Ascending aorta (tissue), 2 donors: ENCODE results near the gene ATP2A3. TPM values are rescaled to one million over a fixed set of nuclear protein-coding genes. Genes with fewer than 3 reads are reported as not detected.
A peak's percentile ranks its signal among the peaks of the same experiment; 100 is the strongest.

ENCODE experiments used
- DNase-seq, 2 donors: peaks; one replicate each; pipeline ENCODE4 v3.0.0-alpha.2; 2019; ENCODE audit warnings: low spot score in 2 of 2
- H3K27ac ChIP-seq, 2 donors: fragments of 200-600 bp; sonication (generic); one replicate each; pipeline ENCODE4 v1.5.1; 2016 to 2017; ENCODE audit warnings: mild to moderate bottlenecking in 1 of 2
- H3K27me3 ChIP-seq: fragments of 200-600 bp; sonication (generic); one replicate; pipeline ENCODE4 v1.5.1; 2017
- H3K36me3 ChIP-seq, 2 donors: fragments of 200-600 bp; sonication (generic); one replicate each; pipeline ENCODE4 v1.5.1; 2016
- H3K4me1 ChIP-seq, 2 donors: fragments of 200-600 bp; sonication (generic); one replicate each; pipeline ENCODE4 v1.5.1; 2016 to 2017; ENCODE audit warnings: mild to moderate bottlenecking in 1 of 2
- H3K4me3 ChIP-seq, 2 donors: fragments of 200-600 bp; sonication (generic); one replicate each; pipeline ENCODE4 v1.5.1; 2016 to 2017; ENCODE audit warnings: mild to moderate bottlenecking in 1 of 2
- H3K9me3 ChIP-seq, 2 donors: fragments of 200-600 bp; sonication (generic); one replicate each; pipeline ENCODE4 v1.5.1; 2016
- CTCF ChIP-seq, 3 experiments: fragments of 200-600 bp in 2 of 3; fragments of 450-650 bp in 1 of 3; sonication (generic) in 2 of 3; IDR thresholded peaks; one replicate each; pipeline ENCODE4 v1.5.1; 2016 to 2019; ENCODE audit warnings: antibody characterized with exemption in 3 of 3, mild to moderate bottlenecking in 1 of 3, moderate library complexity in 1 of 3
- intact Hi-C: fragments of 100-400 bp; cut with DNase I; formaldehyde crosslinking; loops from one replicate; pipeline ENCODE4 v1.15.1; 2023
- total RNA-seq: library from RNA; depleted of rRNA; stranded (reverse); fragments of >200 nt; gene quantifications from one replicate; pipeline ENCODE4 v1.1.0, GENCODE V29; 2016

Gene ATP2A3
- total RNA-seq, 1 donor from 2014 or later: 27.2 TPM

- Histone ChIP-seq H3K27ac (no peak overlapping the region), H3K9me3 (no peaks in the 10 kb centered on the region), H3K4me1 (peaks cover 0 to 2% of the 10 kb centered on the region in 2 donors), H3K36me3 (peaks cover 10 to 37% of the 10 kb centered on the region in 2 donors), H3K27me3 (no peaks in the 10 kb centered on the region), H3K4me3 (no peak overlapping the region)
- no peak for DNase-seq
- no peak for TF ChIP-seq CTCF (IDR thresholded peaks at IDR 0.05)
- intact Hi-C loops: no loop called here
Observed at GRCh38 chr17:3882276-3882675, 82.0 kb downstream of the ATP2A3 start.

- Histone ChIP-seq H3K27ac (no peak overlapping the region), H3K9me3 (no peaks in the 10 kb centered on the region), H3K4me3 (no peak overlapping the region), H3K27me3 (no peaks in the 10 kb centered on the region), H3K36me3 (peaks cover 10 to 45% of the 10 kb centered on the region in 2 donors), H3K4me1 (peaks cover 0 to under 1% of the 10 kb centered on the region in 2 donors)
- no peak for TF ChIP-seq CTCF (IDR thresholded peaks at IDR 0.05)
- intact Hi-C loops: no loop called here
- DNase-seq: no peak
Observed at GRCh38 chr17:3880983-3881382, 83.3 kb downstream of the ATP2A3 start.

- H3K27me3 ChIP-seq: no peaks in the 10 kb centered on the region
- peaks cover 7 to 48% of the 10 kb centered on the region in 2 donors for H3K36me3 ChIP-seq
- no peaks in the 10 kb centered on the region for H3K4me1 ChIP-seq
- H3K4me3 ChIP-seq: no peak overlapping the region
- no peak for DNase-seq
- H3K9me3 ChIP-seq: no peaks in the 10 kb centered on the region
- H3K27ac ChIP-seq: peak overlapping the region in 1 of 2 donors; percentile 60
- no peak for TF ChIP-seq CTCF (IDR thresholded peaks at IDR 0.05)
- intact Hi-C loops: no loop called here
Observed at GRCh38 chr17:3879591-3880417, 84.4 kb downstream of the ATP2A3 start.

GRCh38 chr17:3879186-3879585 is 85.1 kb downstream of the ATP2A3 start:
- Histone ChIP-seq H3K27me3 (no peaks in the 10 kb centered on the region), H3K27ac (peak overlapping the region in 1 of 2 donors; percentile 60), H3K4me1 (no peaks in the 10 kb centered on the region), H3K4me3 (no peak overlapping the region), H3K36me3 (peaks cover 6 to 44% of the 10 kb centered on the region in 2 donors), H3K9me3 (no peaks in the 10 kb centered on the region)
- intact Hi-C loops: no loop called here
- no peak for TF ChIP-seq CTCF (IDR thresholded peaks at IDR 0.05)
- DNase-seq: no peak

GRCh38 chr17:3877220-3877619 is 87.0 kb downstream of the ATP2A3 start:
- TF ChIP-seq CTCF (IDR thresholded peaks at IDR 0.05): no peak
- Histone ChIP-seq H3K4me3 (no peak overlapping the region), H3K9me3 (no peaks in the 10 kb centered on the region), H3K27ac (no peak overlapping the region), H3K27me3 (no peaks in the 10 kb centered on the region), H3K36me3 (peaks cover 5 to 42% of the 10 kb centered on the region in 2 donors), H3K4me1 (no peaks in the 10 kb centered on the region)
- intact Hi-C loops: no loop called here
- no peak for DNase-seq
